GM12891 (cell line): Measurements from ENCODE around the gene SPC25.
"Not testable (repeated sequence)": the region's sequence is repeated elsewhere in the genome, so short reads cannot be mapped to it uniquely, and the experiment has no call there.

Source experiments
- POLR2A ChIP-seq: IDR thresholded peaks from 2 replicates; pipeline ENCODE4 v1.6.1; 2011; ENCODE audit warnings: low read depth, low read length, control low read depth
- POLR2AphosphoS5 ChIP-seq: IDR thresholded peaks from 2 replicates; pipeline ENCODE4 v1.6.1; 2011; ENCODE audit warnings: low read depth, low read length, control low read depth
- SPI1 ChIP-seq: IDR thresholded peaks from 2 replicates; pipeline ENCODE4 v1.6.1; 2011; ENCODE audit warnings: low read depth, low read length, control low read depth

DNA sequence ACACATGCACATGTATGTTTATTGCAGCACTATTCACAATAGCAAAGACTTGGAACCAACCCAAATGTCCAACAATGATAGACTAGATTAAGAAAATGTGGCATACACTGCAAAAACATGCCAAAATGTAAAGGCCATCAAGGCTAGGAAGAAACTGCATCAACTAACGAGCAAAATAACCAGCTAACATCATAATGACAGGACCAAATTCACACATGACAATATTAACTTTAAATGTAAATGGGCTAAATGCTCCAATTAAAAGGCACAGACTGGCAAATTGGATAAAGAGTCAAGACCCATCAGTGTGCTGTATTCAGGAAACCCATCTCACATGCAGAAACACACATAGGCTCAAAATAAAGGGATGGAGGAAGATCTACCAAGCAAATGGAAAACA lies 23.1 kb downstream of the SPC25 start:
- TF ChIP-seq POLR2A, POLR2AphosphoS5, SPI1: not testable (repeated sequence)
